TTC549 (cell line): Measurements from ENCODE around the gene PIP5K1B.
"Not testable (repeated sequence)": the region's sequence is repeated elsewhere in the genome, so short reads cannot be mapped to it uniquely, and the experiment has no call there.

Experiments
- FAIRE-seq: peaks from 2 replicates; lab custom pipeline; 2012; peaks lifted over from hg19 to GRCh38; lab: Jason Lieb, UNC

PIP5K1B gene

GRCh38 chr9:68957479-68957878, 252.4 kb downstream of the PIP5K1B start:
- FAIRE-seq: no peak

DNA sequence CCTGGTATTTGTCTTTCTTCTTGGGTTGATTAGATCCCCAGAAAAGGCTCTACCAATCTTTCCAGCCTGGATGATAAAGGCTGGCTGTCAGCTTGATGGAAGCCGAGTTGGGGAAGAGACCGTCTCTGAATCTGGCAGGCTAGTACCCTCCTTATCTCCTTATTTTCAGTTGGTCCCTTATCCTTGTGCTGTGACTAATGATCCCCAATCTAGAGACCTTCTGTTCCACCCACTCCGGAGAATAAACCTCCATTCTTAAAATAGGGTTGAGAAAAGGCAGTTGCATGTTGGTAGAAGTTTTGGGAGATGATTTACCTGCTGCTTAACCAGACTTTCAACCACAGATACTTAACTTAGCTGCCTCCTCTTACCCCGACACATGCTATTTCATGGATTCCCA, 256.5 kb downstream of the PIP5K1B start:
- no peak for FAIRE-seq

- no peak for FAIRE-seq
These were observed 258.4 kb downstream of the PIP5K1B start for GRCh38 chr9:68963416-68963815.

DNA sequence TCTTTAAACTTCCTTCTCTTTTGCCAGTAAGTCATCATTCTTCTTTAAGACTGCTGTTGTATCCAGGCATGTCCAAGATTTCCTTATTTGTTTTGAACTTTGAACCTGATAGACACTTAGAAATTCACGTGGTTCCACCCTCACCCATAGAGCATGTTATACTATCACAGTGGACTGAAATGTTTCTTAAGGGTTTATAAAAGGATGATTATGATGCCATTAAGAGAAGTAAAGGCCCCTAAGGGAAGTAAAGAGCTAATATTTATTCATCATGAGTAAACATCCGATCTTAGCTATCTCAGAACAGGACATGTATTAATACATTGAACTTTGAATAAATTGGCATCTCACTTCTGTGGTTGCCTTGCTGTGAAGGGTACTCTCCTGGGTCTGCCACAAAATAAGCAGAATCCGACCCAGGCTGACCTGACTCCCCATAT, 259.1 kb downstream of the PIP5K1B start:
- FAIRE-seq: no peak

DNA sequence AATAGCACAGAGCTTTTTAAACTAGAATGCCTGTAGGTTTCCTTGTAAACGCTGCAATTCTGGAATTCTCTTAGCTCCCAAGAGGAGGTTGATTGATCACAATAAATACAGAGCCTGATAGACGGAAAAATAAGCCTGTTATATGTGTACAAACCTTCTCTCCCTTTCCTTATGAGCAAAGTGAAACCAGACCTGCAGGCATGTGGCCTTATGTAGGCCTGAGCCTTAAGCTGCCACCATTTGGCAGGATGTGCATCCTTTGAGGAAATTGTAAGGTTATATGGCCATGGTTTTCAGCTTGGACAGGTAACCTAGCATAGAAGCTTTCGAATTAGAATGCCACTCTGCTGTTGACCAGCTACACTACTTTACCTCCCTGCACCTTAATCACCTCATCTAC, 259.7 kb downstream of the PIP5K1B start:
- no peak for FAIRE-seq

- no peak for FAIRE-seq
These were observed 261.5 kb downstream of the PIP5K1B start for GRCh38 chr9:68966496-68966944.

- no peak for FAIRE-seq
These were observed 262.8 kb downstream of the PIP5K1B start for GRCh38 chr9:68967800-68968199.

DNA sequence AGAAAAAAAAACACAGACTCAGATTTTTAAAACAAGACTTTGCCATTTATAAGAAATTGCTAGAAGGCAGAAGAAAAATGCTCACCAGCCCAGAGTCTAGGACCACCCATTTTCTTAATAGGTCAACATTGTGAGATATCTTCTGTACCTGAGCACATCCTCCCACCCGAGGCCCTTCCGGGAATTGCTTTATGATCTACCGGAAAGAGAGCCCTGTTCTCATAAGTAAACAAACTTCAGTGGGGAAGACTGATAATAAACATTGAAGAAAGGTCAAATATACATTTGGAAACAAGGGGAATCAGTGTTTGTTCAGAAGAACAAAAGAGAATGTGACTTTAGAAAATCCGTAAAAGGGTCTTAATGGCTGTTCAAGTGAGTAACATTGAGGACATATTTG, 264.5 kb downstream of the PIP5K1B start:
- FAIRE-seq: no peak

GRCh38 chr9:68970151-68970550, 265.1 kb downstream of the PIP5K1B start:
- FAIRE-seq: no peak

DNA sequence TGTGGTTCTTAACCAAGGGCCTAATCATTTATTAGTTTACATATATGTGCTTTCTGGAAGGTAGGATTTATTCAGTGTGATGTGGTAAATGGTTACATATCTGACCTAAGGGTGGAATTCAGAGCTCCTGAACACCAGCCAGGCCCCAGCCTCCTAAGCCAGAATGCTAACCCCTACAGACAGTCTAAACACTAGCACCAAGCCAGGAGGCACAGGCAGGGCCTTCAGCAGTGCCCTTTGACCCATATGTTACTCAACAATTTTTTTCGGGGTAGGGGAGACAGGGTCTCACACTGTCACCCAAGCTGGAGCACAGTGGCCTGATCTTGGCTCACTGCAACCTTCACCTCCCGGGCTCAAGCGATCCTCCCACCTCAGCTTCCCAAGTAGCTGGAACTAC, 268.6 kb downstream of the PIP5K1B start:
- no peak for FAIRE-seq

DNA sequence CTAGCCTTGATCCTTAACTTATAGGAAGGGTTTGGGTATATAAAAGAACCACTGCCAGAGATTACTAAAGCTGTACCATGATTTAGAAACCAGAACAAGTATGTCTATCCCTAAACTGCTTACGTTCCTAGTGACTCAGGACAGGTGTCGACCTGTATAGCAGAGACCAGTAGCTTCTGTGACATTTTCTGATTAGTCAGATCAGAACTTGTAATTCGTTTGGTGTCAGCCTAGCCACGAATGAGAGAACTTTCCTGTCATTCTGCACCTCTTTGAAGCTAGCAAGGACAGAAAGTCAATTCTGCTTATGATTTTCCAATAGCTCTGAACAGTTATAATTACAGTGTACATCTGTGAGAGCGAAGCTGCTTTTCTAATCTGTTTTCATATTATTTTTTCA, 269.4 kb downstream of the PIP5K1B start:
- no peak for FAIRE-seq

DNA sequence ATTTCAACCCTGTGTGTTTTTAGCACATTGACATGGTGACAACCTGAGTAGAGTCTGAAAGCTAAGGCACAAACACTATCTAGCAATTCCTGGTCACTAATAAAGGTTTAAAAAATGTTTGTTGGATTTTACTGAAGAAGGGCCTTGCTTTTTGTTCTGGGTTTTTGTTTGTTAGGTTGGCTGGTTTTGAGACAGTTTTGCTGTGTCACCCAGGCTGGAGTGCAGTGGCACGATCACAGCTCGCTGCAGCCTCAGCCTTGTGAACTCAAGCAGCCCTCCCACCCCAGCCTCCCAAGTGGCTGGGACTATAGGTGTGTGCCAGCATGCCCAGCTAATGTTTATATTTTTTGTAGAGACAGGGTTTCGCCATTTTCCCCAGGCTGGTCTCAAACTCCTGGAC, 269.9 kb downstream of the PIP5K1B start:
- no peak for FAIRE-seq

DNA sequence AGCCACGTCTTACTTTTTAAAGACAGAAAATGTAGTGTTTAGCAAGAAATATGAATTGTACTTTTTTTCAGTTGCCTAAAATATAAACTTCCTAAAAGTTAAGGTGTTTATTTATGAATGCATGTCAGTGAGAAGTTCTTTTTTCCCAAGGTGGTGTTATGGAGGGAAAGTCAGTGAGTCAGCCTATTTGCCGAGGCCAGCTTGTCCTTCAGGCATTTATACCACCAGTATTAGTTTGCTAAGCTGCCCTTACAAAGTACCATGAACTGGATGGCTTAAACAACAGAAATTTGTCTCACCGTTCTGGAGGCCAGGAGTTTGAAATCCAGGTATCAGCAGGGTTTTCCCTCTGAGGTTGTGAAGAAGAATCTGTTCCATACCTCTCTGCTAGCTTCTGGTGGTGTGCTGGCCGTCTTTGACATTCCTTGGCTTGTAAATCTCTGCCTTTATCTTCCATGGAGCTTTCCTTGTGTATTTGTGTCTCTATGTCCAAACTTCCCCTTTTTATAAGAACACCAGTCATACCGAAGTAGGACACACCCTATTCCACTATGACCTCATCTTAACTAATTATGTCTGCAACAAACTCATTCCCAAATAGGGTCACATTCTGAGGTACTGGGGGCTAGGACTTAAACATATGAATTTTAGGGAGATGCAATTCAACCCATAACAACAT, 270.5 kb downstream of the PIP5K1B start:
- no peak for FAIRE-seq

DNA sequence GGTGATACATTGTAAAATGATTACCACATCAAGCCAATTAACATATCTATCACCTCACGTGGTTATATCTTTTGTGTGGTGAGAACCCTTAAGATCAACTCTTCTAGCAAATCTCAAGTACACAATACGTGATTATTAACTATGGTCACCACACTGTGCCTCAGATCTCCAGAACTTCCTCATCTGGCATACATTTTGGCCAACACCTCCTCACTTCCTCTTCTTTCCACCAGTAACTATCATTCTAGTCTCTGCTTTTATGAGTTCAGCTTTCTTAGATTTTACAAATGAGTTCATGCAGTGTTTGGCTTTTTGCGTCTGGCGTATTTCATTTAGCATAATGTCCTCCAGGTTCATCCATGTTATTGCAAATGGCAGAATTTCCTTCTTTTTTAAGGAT, 273.0 kb downstream of the PIP5K1B start:
- FAIRE-seq: no peak

- no peak for FAIRE-seq
These were observed 273.5 kb downstream of the PIP5K1B start for GRCh38 chr9:68978501-68978900.

GRCh38 chr9:68979538-68980314, 274.7 kb downstream of the PIP5K1B start:
- no peak for FAIRE-seq

GRCh38 chr9:68980341-68980914, 275.4 kb downstream of the PIP5K1B start:
- FAIRE-seq: no peak

- no peak for FAIRE-seq
These were observed 276.7 kb downstream of the PIP5K1B start for GRCh38 chr9:68981789-68982188.

GRCh38 chr9:68983008-68983411, 278.0 kb downstream of the PIP5K1B start:
- no peak for FAIRE-seq

DNA sequence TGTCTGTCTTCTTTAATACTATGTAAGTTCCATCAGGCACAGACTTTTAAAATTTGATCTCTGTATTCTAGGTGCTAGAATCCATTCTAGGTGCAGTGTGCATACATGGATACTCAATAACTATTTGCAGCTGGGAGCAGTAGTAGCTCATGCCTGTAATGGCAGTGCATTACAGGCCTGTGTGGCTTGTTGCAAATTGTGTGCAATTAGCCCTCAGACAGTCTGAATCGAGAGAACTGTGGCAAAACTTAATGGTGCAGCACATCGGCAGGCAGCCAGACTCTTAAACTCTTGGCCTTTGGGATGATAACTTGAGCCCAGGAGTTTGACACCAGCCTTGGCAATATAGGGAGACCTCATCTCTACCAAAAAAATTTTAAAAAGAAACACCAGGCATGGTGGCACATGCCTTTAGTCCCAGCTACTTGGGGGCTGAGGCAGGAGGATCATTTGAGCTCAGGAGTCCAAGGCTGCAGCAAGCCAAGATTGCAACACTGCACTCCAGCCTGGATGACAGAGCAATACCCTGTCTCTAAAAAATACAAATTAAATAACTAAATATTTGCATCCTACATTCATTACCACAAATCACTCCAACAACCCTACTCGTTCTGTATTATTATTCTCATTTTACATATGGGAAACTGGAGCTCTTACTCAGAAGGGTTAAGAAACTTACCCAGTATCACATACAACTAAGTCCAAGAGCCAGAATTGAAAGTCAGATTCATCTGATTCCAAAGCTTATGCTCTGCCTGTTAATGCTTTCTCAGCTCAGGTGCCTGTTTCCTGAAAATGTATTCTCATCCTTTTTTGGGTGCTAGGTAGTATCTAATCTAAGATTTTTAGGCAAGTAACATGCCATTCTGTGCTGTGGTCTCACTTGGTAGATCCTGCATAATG, 278.7 kb downstream of the PIP5K1B start:
- no peak for FAIRE-seq

GRCh38 chr9:68986949-68987348, 281.9 kb downstream of the PIP5K1B start:
- not testable (repeated sequence) for FAIRE-seq

- FAIRE-seq: no peak
These were observed 286.4 kb downstream of the PIP5K1B start for GRCh38 chr9:68991457-68991856.
